ENCODE data around the gene TMEM132C. TPM values are rescaled to one million over a fixed set of nuclear protein-coding genes. Genes with fewer than 3 reads are reported as not detected.

Gene TMEM132C
- total RNA-seq (not detected in 2 replicates), polyA plus RNA-seq (not detected in 2 replicates), polyA minus RNA-seq (not detected in 2 replicates)
- under 0.01 TPM for total RNA-seq (2013)

- Histone ChIP-seq H3K27ac (ENCODE audit: low read length in 2 of 2) (no peak within 1 kb of the TSS), H3K9me3 (ENCODE audit: control extremely low read depth in 1 of 3, control insufficient read depth in 2 of 3, insufficient read depth in 1 of 3, low read length in 2 of 3) (peaks cover 0 to 21% (median 3%) of the 10 kb centered on the region in 3 donors), H3K36me3 (replicated peaks in 1 of 2; ENCODE audit: control extremely low read depth in 1 of 2, control insufficient read depth in 1 of 2, extremely low read depth in 1 of 2, insufficient read depth in 2 of 2, low read length in 1 of 2) (no peaks in the 10 kb centered on the region), H3K9ac (ENCODE audit: low read length) (no peak within 1 kb of the TSS), H3K79me2 (ENCODE audit: control insufficient read depth, insufficient read depth, low read length) (no peaks in the 10 kb centered on the region), H3K4me1 (ENCODE audit: control insufficient read depth in 2 of 2, insufficient read depth in 2 of 2, low read length in 2 of 2) (no peaks in the 10 kb centered on the region), H4K20me1 (ENCODE audit: control insufficient read depth, insufficient read depth, low read length, poor library complexity, severe bottlenecking) (no peaks in the 10 kb centered on the region), H3K4me3 (ENCODE audit: control extremely low read depth in 1 of 5, extremely low read depth in 1 of 5, insufficient read depth in 1 of 5, low read depth in 2 of 5, low read length in 4 of 5) (no peak within 1 kb of the TSS), H3K4me2 (replicated peaks; ENCODE audit: low read depth, low read length, poor library complexity, severe bottlenecking) (no peak within 1 kb of the TSS), H2AFZ (ENCODE audit: insufficient read depth, low read depth, low read length, poor library complexity, severe bottlenecking) (no peak within 1 kb of the TSS), H3K27me3 (replicated peaks in 1 of 4; ENCODE audit: control extremely low read depth in 1 of 4, control insufficient read depth in 3 of 4, insufficient read depth in 4 of 4, low read length in 3 of 4) (peaks cover 0 to 39% (median 5%) of the 10 kb centered on the region in 4 experiments)
- no peak within 1 kb of the TSS for H3K4me3 Mint-ChIP-seq
- POLR2A ChIA-PET, result no interaction called here
- no peak within 1 kb of the TSS for H3K27ac Mint-ChIP-seq
- CTCF ChIA-PET, result no interaction called here
- DNase-seq (no peak), ATAC-seq (ENCODE audit: low read depth) (no peak)
- TF ChIP-seq, protein P1, sequence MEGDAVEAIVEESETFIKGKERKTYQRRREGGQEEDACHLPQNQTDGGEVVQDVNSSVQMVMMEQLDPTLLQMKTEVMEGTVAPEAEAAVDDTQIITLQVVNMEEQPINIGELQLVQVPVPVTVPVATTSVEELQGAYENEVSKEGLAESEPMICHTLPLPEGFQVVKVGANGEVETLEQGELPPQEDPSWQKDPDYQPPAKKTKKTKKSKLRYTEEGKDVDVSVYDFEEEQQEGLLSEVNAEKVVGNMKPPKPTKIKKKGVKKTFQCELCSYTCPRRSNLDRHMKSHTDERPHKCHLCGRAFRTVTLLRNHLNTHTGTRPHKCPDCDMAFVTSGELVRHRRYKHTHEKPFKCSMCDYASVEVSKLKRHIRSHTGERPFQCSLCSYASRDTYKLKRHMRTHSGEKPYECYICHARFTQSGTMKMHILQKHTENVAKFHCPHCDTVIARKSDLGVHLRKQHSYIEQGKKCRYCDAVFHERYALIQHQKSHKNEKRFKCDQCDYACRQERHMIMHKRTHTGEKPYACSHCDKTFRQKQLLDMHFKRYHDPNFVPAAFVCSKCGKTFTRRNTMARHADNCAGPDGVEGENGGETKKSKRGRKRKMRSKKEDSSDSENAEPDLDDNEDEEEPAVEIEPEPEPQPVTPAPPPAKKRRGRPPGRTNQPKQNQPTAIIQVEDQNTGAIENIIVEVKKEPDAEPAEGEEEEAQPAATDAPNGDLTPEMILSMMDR (IDR thresholded peaks at IDR 0.05), result no peak
- TF ChIP-seq EZH2 (IDR thresholded peaks at IDR 0.05; ENCODE audit: borderline replicate concordance, insufficient read depth, low read depth, low read length, poor library complexity, severe bottlenecking), result no peak
- no peaks in the 10 kb centered on the region for H3K9me3 Mint-ChIP-seq (ENCODE audit: insufficient read depth)
- WGBS (ENCODE audit: insufficient coverage), result 9% methylated on average over 73 of the region's 73 CpGs
- H3K4me1 Mint-ChIP-seq, result no peaks in the 10 kb centered on the region
- intact Hi-C loops (cut with micrococcal nuclease), result no loop called here
- peaks cover 42% of the 10 kb centered on the region for H3K27me3 Mint-ChIP-seq
Observed at GRCh38 chr12:128267131-128267622, at the start of gene TMEM132C. Gene TMEM132C, plus strand, starts transcription at chr12:128267170. Its CDS starts 233 bp downstream, at chr12:128267403.

GRCh38 chr12:128224226-128224625 is 42.7 kb upstream of the TMEM132C start:
- no peak overlapping the region for H3K27ac Mint-ChIP-seq
- intact Hi-C loops (cut with micrococcal nuclease), result no loop called here
- H2AFZ ChIP-seq (ENCODE audit: insufficient read depth, low read depth, low read length, poor library complexity, severe bottlenecking), result no peak overlapping the region
- H3K9me3 Mint-ChIP-seq (ENCODE audit: insufficient read depth), result peaks cover 2% of the 10 kb centered on the region
- no peaks in the 10 kb centered on the region for H3K9me3 ChIP-seq (ENCODE audit: control extremely low read depth in 1 of 3, control insufficient read depth in 2 of 3, insufficient read depth in 1 of 3, low read length in 2 of 3)
- no peak for ATAC-seq (ENCODE audit: low read depth)
- H3K27me3 Mint-ChIP-seq, result no peaks in the 10 kb centered on the region
- 69% methylated on average over 6 of the region's 7 CpGs for WGBS (ENCODE audit: insufficient coverage)
- no peak overlapping the region for H3K4me3 ChIP-seq (ENCODE audit: control extremely low read depth in 1 of 5, extremely low read depth in 1 of 5, insufficient read depth in 1 of 5, low read depth in 2 of 5, low read length in 4 of 5)
- no peaks in the 10 kb centered on the region for H3K27me3 ChIP-seq (replicated peaks in 1 of 4; ENCODE audit: control extremely low read depth in 1 of 4, control insufficient read depth in 3 of 4, insufficient read depth in 4 of 4, low read length in 3 of 4)
- ChIA-PET POLR2A (no interaction called here), CTCF (no interaction called here)
- no peak overlapping the region for H3K27ac ChIP-seq (ENCODE audit: low read length in 2 of 2)
- no peak for DNase-seq
- H3K79me2 ChIP-seq (ENCODE audit: control insufficient read depth, insufficient read depth, low read length), result no peaks in the 10 kb centered on the region
- H4K20me1 ChIP-seq (ENCODE audit: control insufficient read depth, insufficient read depth, low read length, poor library complexity, severe bottlenecking), result no peaks in the 10 kb centered on the region
- H3K36me3 ChIP-seq (replicated peaks in 1 of 2; ENCODE audit: control extremely low read depth in 1 of 2, control insufficient read depth in 1 of 2, extremely low read depth in 1 of 2, insufficient read depth in 2 of 2, low read length in 1 of 2), result no peaks in the 10 kb centered on the region
- no peaks in the 10 kb centered on the region for H3K4me1 Mint-ChIP-seq
- H3K4me1 ChIP-seq (ENCODE audit: control insufficient read depth in 2 of 2, insufficient read depth in 2 of 2, low read length in 2 of 2), result no peaks in the 10 kb centered on the region
- H3K4me3 Mint-ChIP-seq, result no peak overlapping the region
- H3K9ac ChIP-seq (ENCODE audit: low read length), result no peak overlapping the region
- TF ChIP-seq, protein P1 (IDR thresholded peaks at IDR 0.05), result no peak
- TF ChIP-seq EZH2 (IDR thresholded peaks at IDR 0.05; ENCODE audit: borderline replicate concordance, insufficient read depth, low read depth, low read length, poor library complexity, severe bottlenecking), result no peak
- no peak overlapping the region for H3K4me2 ChIP-seq (replicated peaks; ENCODE audit: low read depth, low read length, poor library complexity, severe bottlenecking)

Data from B cell (primary cell).